Duodenal mucosa (tissue), 2 donors: ENCODE data around the gene PCK1.

Experiments
- H3K27ac ChIP-seq: one replicate; pipeline ENCODE4 v1.7.0; 2013; ENCODE audit warnings: low read depth, low read length
- H3K27me3 ChIP-seq, 2 donors: one replicate each; pipeline ENCODE4 v1.7.0; 2013; ENCODE audit warnings: low read length in 2 of 2, control low read depth in 1 of 2; ENCODE audit not compliant: insufficient read depth in 2 of 2, control insufficient read depth in 1 of 2
- H3K36me3 ChIP-seq, 2 donors: one replicate each; pipeline ENCODE4 v1.7.0; 2013; ENCODE audit warnings: low read length in 2 of 2, control low read depth in 1 of 2; ENCODE audit not compliant: insufficient read depth in 2 of 2, control insufficient read depth in 1 of 2
- H3K4me1 ChIP-seq, 2 donors: one replicate each; pipeline ENCODE4 v1.7.0; 2013; ENCODE audit warnings: low read length in 2 of 2, control low read depth in 1 of 2; ENCODE audit not compliant: insufficient read depth in 2 of 2, control insufficient read depth in 1 of 2
- H3K4me3 ChIP-seq, 2 donors: one replicate each; pipeline ENCODE4 v1.7.0; 2013; ENCODE audit warnings: low read length in 2 of 2, low read depth in 1 of 2
- H3K9ac ChIP-seq, 2 donors: one replicate each; pipeline ENCODE4 v1.7.0; 2013; ENCODE audit warnings: low read length in 2 of 2, low read depth in 1 of 2
- H3K9me3 ChIP-seq, 2 donors: one replicate each; pipeline ENCODE4 v1.7.0; 2013; ENCODE audit warnings: low read length in 2 of 2, control low read depth in 1 of 2; ENCODE audit not compliant: control insufficient read depth in 1 of 2

PCK1 gene

GRCh38 chr20:57582432-57583288 is 21.8 kb downstream of the PCK1 start:
- Histone ChIP-seq H3K9me3 (peaks cover 0 to under 1% of the 10 kb centered on the region in 2 donors), H3K4me1 (peaks cover 42 to 61% of the 10 kb centered on the region in 2 donors), H3K36me3 (no peaks in the 10 kb centered on the region), H3K9ac (peak overlapping the region in 1 of 2 donors; percentile 8), H3K27ac (peak overlapping the region; percentile 64), H3K4me3 (no peak overlapping the region), H3K27me3 (peaks cover 0 to 2% of the 10 kb centered on the region in 2 donors)

GRCh38 chr20:57583289-57584257 is 22.7 kb downstream of the PCK1 start:
- H3K36me3 ChIP-seq: no peaks in the 10 kb centered on the region
- H3K4me3 ChIP-seq: no peak overlapping the region
- peaks cover 0 to 2% of the 10 kb centered on the region in 2 donors for H3K27me3 ChIP-seq
- peak overlapping the region; percentile 40 for H3K27ac ChIP-seq
- H3K9me3 ChIP-seq: peaks cover 0 to 4% of the 10 kb centered on the region in 2 donors
- H3K9ac ChIP-seq: no peak overlapping the region
- H3K4me1 ChIP-seq: peaks cover 35 to 52% of the 10 kb centered on the region in 2 donors

GRCh38 chr20:57584768-57585461 is 24.0 kb downstream of the PCK1 start:
- Histone ChIP-seq H3K27me3 (peaks cover 0 to 2% of the 10 kb centered on the region in 2 donors), H3K9ac (no peak overlapping the region), H3K4me1 (peaks cover 42 to 55% of the 10 kb centered on the region in 2 donors), H3K36me3 (no peaks in the 10 kb centered on the region), H3K9me3 (peaks cover 0 to 4% of the 10 kb centered on the region in 2 donors), H3K4me3 (no peak overlapping the region), H3K27ac (no peak overlapping the region)

GRCh38 chr20:57585466-57586213 is 24.7 kb downstream of the PCK1 start:
- H3K9ac ChIP-seq: peak overlapping the region in 1 of 2 donors; percentile 7
- no peak overlapping the region for H3K4me3 ChIP-seq
- peak overlapping the region; percentile 37 for H3K27ac ChIP-seq
- H3K36me3 ChIP-seq: no peaks in the 10 kb centered on the region
- peaks cover 42 to 54% of the 10 kb centered on the region in 2 donors for H3K4me1 ChIP-seq
- peaks cover 0 to 4% of the 10 kb centered on the region in 2 donors for H3K9me3 ChIP-seq
- H3K27me3 ChIP-seq: peaks cover 0 to 2% of the 10 kb centered on the region in 2 donors

GRCh38 chr20:57586370-57586793 is 25.5 kb downstream of the PCK1 start:
- Histone ChIP-seq H3K4me1 (peaks cover 37 to 49% of the 10 kb centered on the region in 2 donors), H3K9ac (peak overlapping the region in 1 of 2 donors; percentile 7), H3K27me3 (peaks cover 0 to 2% of the 10 kb centered on the region in 2 donors), H3K36me3 (no peaks in the 10 kb centered on the region), H3K4me3 (no peak overlapping the region), H3K27ac (peak overlapping the region; percentile 37), H3K9me3 (peaks cover 0 to 4% of the 10 kb centered on the region in 2 donors)

GRCh38 chr20:57586943-57587277 is 26.0 kb downstream of the PCK1 start:
- H3K36me3 ChIP-seq: no peaks in the 10 kb centered on the region
- peaks cover 32 to 44% of the 10 kb centered on the region in 2 donors for H3K4me1 ChIP-seq
- peaks cover 0 to 2% of the 10 kb centered on the region in 2 donors for H3K27me3 ChIP-seq
- H3K9ac ChIP-seq: no peak overlapping the region
- no peak overlapping the region for H3K4me3 ChIP-seq
- H3K9me3 ChIP-seq: peaks cover 0 to 4% of the 10 kb centered on the region in 2 donors
- no peak overlapping the region for H3K27ac ChIP-seq

GRCh38 chr20:57587278-57587988 is 26.5 kb downstream of the PCK1 start:
- Histone ChIP-seq H3K4me1 (peaks cover 28 to 42% of the 10 kb centered on the region in 2 donors), H3K9ac (no peak overlapping the region), H3K36me3 (no peaks in the 10 kb centered on the region), H3K4me3 (no peak overlapping the region), H3K9me3 (peaks cover 0 to 4% of the 10 kb centered on the region in 2 donors), H3K27ac (no peak overlapping the region), H3K27me3 (peaks cover 0 to 2% of the 10 kb centered on the region in 2 donors)

- H3K27me3 ChIP-seq: peaks cover 0 to 2% of the 10 kb centered on the region in 2 donors
- peaks cover 28 to 48% of the 10 kb centered on the region in 2 donors for H3K4me1 ChIP-seq
- no peak overlapping the region for H3K9ac ChIP-seq
- H3K9me3 ChIP-seq: peaks cover 0 to 4% of the 10 kb centered on the region in 2 donors
- H3K36me3 ChIP-seq: no peaks in the 10 kb centered on the region
- H3K4me3 ChIP-seq: no peak overlapping the region
- H3K27ac ChIP-seq: no peak overlapping the region
Observed at GRCh38 chr20:57587989-57588377, 27.1 kb downstream of the PCK1 start.

GRCh38 chr20:57588596-57588995 is 27.7 kb downstream of the PCK1 start:
- Histone ChIP-seq H3K27me3 (no peaks in the 10 kb centered on the region), H3K36me3 (no peaks in the 10 kb centered on the region), H3K4me3 (no peak overlapping the region), H3K9ac (no peak overlapping the region), H3K27ac (no peak overlapping the region), H3K9me3 (peaks cover 0 to 4% of the 10 kb centered on the region in 2 donors), H3K4me1 (peaks cover 30 to 54% of the 10 kb centered on the region in 2 donors)
